ENCODE data around the gene GPD2.

GRCh38 chr2:156561326-156561725, 125.1 kb downstream of the GPD2 start:
- TF ChIP-seq POLR2A (IDR thresholded peaks at IDR 0.05; ENCODE audit: low read depth): no peak
- TF ChIP-seq CTCF (IDR thresholded peaks at IDR 0.05): no peak
- TF ChIP-seq POLR2AphosphoS5 (IDR thresholded peaks at IDR 0.05): no peak
